Activated CD4-positive, alpha-beta T cell treated with anti-CD3 and anti-CD28 coated beads, Interleukin-2, amount 50 U/mL, for 1 hour (primary cell): ENCODE data around the gene HS6ST1.

Experiments
- DNase-seq: peaks from one replicate; pipeline ENCODE4 v3.0.0-alpha.2; 2020

HS6ST1 gene

DNA sequence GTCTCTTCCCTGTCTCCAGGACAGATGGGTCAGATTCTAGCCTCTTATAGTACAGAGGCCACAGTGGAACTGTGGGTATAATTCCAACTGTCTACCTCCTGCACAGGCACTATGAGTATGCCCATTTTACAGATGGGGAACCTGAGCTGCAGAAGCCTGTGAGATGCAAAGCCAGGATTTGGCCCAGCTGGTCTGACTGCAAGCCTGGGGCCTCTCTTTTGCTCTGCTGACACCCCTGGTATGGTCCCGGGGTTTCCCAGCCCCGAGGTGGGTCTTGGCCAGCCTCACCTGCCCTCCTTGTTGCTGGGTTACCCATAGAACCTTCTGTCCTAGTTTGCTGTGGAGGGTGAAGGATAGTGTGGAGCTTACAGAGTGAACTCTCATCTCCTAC is 9.8 kb downstream of the HS6ST1 start:
- no peak for DNase-seq

DNA sequence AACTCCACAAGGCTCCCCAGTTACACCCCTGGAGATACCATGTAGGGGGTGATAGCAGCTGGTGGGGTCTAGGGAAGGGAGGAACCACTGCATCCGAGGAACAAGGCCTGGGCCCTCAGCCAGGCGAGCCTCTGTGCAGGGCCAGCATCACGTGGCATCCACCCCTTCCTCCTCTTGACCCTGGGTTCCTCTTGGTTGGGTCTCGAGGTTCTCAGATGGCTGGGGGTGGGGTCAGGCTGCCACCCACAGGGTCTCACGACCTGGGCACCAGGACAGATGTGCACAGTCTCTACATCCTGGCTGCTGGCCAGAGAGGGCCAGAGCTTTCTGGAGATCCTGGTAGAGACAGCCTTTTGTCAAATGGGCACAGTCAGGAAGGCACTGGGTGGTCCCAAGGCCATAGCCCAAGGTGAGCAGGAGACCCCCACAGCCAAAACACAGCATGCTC is 10.4 kb downstream of the HS6ST1 start:
- no peak for DNase-seq

- DNase-seq: no peak
Measured at GRCh38 chr2:128307595-128307994, 11.1 kb downstream of the HS6ST1 start.

GRCh38 chr2:128306931-128307460 is 11.7 kb downstream of the HS6ST1 start:
- no peak for DNase-seq

DNA sequence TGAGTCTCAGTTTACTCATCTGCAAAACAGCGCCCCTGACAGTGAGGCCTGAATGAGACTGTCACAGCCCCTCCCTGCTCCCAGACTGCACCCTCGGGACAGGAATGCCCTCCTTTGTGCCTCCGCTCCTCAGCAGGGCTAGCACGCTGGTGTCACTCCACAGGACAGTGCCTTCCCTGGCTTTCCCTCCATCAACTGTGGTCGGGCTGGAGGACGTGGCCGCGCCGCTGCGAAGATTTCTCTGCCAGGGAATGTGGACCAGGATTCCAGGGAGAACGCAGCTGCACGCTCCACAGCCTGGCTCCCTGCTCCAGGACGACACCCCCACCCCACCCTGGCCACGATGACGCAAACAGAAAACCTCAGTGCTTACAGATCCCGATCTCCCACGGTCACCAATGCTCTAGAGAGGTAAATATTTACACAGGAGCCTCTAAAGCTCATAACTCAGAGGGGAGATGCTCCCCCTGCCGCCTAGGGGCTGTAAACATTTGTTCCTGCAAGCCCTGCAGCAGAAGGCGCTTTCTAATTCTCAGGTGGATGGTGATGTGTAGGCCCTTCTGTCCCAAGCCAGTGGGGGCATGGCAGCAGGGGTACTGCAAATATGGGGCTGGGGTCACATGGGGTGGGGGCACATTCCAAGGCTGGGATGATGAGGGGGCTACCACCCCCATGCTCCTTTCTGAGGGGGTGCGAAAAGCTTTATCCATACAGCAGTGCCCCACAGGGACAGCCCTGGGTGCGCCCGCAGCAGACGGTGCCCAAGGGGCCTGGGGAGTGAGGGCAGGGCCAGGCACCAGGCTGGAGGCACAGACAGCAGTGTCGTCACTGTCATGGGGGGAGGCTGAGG is 12.4 kb downstream of the HS6ST1 start:
- DNase-seq: no peak

- no peak for DNase-seq
Measured at GRCh38 chr2:128305555-128306080, 13.1 kb downstream of the HS6ST1 start.

DNA sequence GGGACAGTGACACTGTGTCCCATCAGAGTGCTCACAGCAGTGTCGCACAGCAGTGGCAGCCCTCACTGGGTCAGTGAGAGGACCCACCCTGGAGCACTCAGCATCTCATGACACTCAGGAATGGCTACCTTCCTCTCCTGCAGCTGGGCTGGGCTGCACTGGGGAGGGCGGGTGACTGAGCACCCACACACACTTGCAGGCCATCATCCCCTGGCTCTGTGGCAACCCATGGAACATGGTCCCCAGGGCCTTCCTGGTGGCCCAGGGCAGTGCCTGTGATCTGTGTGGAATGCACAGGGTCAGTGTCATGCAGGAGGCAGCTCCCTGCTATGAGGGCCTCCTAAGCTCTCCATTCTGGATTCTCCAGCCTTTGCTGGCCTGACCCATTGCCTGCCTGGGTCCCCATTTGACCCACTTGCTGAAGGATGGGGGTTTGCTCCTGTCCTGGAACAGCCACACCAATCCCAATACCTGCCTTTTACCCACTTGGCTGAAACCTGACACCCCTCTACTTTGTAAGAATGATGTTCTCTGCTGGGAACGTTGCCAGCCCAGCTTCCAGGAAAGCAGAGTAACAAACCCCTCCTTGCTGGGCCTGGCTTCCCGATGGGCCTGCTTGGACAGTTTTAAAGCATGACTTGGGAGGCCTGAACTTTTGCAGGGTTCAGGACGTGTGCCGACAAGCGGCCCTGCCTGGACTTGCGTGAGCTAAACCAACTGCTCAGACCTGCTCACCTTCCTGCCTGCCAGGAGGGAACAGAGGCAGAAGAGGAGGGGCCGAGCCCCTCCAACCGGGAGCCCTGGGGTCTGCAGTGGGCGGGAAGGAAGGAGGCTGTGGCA is 13.7 kb downstream of the HS6ST1 start:
- DNase-seq: no peak

- DNase-seq: no peak
Measured at GRCh38 chr2:128304330-128304714, 14.3 kb downstream of the HS6ST1 start.

- no peak for DNase-seq
Measured at GRCh38 chr2:128303911-128304310, 14.8 kb downstream of the HS6ST1 start.

- DNase-seq: no peak
Measured at GRCh38 chr2:128303095-128303791, 15.4 kb downstream of the HS6ST1 start.

DNA sequence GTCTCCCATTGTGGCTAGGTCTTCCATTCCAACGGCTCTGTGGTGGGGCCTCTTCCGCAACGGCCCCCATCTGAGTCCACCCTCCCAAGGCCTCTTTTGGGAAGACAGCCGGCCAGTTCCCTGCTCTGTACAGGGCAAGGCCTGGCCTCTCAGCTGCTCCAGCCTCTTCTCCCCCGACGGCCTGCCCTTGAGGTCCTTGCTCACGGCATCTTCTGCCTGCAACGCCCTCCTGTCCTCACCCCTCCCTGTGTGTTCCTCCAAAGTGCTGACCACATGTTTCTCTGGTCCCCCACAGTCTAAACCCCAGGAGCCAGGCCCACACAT is 16.0 kb downstream of the HS6ST1 start:
- DNase-seq: no peak

- no peak for DNase-seq
Measured at GRCh38 chr2:128302011-128302743, 16.5 kb downstream of the HS6ST1 start.

DNA sequence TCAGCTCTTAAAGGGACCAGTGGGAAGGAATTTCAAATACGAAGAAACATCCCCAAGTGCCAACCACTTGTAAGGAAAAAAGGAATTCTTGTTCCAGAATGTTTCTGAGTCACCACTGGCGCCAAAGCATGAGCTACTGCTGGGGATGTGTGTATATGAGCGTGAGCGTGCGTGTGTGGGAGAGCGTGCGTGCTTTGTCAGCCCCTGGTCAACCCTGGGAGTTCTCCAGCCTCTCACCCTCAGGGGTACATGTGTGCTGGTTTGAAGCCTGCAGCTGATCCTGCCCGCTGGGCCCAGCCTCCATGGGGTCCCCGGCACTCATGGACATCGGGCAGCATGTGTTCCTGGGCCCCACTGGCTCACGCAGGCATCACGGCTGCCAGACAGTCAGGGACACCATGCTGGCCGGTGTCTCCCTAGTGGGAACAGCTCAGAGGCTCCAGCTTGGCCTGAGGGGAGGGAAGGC is 17.1 kb downstream of the HS6ST1 start:
- DNase-seq: no peak

GRCh38 chr2:128301021-128301420 is 17.6 kb downstream of the HS6ST1 start:
- no peak for DNase-seq

DNA sequence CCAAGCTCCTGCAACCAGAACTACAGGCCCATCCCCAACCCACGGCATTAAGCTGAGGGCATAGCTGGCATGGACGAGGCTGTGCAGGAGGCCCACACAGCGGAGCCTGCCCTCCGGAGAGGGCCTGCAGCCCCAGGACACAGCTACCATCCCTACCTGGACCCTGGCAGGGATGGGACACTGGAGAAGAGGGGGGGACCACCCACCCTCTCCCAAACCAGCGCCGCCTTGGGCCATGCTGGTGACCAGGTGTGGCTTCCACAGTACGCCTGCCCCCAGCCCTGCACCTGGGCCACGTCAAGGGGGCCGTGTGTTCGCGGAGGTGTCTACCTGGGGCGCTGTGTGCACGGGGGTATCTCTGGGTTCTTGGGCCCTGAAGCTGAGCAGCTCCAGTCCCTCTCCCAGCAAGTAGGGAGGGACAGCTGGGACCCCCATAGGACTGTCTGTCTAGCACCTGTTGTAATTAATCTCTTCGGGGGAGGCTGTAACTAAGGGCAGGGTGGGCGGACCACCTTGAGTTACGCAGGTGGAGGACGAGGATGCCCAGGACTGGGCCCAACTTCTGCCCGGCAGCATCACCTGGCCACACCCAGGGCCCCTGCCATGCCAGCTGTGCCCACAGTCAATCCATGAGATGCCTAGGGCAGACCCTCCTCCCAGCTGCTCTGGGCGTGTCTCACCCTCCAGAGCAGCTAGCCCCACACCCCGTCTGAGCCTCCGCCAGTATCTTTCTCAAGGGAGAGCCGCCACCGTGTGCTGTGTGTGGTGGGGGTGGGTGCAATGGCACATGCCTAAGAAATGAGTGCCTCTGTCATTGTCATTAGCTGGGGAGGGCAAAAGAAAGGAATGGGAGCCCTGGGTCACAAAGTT is 18.3 kb downstream of the HS6ST1 start:
- no peak for DNase-seq

DNA sequence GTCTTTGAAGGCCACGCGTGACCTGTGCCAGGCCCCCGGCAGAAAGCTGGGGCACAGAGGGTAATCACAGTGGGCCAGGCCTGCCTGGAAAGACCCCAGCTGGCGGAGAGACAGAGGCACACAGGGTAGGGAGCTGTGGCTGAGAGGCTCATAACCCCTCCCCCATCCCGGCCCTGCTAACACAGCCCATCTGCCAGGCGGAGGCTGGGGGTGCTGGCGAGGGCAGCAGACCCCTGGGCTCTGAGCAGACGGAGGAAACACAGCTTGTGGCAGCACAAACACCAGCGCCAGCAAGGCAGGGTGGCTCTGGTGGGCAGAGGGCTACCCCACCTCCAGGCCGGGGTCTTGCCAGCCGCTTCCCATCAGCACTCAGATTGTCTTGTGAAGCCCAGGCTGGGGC is 19.0 kb downstream of the HS6ST1 start:
- DNase-seq: no peak

- no peak for DNase-seq
Measured at GRCh38 chr2:128298846-128299507, 19.7 kb downstream of the HS6ST1 start.

GRCh38 chr2:128298286-128298685 is 20.4 kb downstream of the HS6ST1 start:
- no peak for DNase-seq

DNA sequence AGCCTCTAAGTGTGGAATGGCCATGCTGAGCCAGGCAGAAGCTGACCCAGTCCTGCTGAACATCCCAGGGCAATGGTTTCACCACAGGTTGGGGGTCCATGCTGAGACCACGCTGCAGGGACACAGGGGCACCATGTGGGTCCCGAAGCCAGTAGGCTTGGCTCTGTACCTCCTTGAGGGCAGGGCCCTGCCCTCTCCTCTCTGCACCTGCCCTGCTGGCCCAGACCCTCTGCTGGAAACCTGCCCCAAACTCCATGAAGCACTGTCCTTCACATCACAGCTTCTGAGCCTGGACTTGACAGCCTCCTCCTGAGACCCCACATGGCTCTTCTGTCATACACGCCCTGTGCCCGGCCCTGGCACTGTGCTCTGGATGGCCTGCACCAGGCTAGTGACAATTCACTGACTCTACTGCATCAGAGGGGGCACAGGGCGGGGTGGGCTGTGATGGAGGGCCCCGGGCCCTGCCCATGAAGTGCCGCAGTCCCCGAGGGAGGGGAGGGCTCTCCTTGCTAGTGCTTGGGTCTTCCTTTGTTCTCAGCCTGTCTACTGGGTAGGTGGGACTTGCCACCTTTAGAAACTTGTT is 24.7 kb downstream of the HS6ST1 start:
- DNase-seq: no peak

DNA sequence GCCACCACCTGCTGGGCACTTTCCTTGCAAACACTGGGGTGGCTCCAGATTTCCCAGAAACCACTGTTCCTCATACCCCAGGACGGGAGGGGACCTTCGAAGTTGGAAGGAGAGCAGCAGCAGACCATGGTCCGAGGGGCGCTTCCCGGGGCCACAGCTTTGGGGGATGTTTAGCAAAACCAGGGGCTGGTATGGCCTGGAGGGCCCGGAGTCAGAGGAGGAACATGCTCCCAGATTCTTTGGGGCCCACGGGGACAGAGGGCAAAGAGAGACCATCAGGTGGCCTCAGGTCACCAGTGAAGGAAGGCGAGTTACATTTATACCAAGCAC is 25.3 kb downstream of the HS6ST1 start:
- no peak for DNase-seq
